ENCODE results near the gene TBC1D24. TPM values are rescaled to one million over a fixed set of nuclear protein-coding genes. Genes with fewer than 3 reads are reported as not detected.
"Not testable (repeated sequence)": the region's sequence is repeated elsewhere in the genome, so short reads cannot be mapped to it uniquely, and the experiment has no call there.

TBC1D24 gene
- polyA plus RNA-seq, 3 donors: 0.76 to 5.9 (median 2.1) TPM

GRCh38 chr16:2478279-2478678 lies 3.4 kb downstream of the TBC1D24 start:
- no peak for DNase-seq
- Mint-ChIP-seq H3K4me1 (peaks cover 46% of the 10 kb centered on the region), H3K36me3 (peaks cover 9 to 41% of the 10 kb centered on the region in 2 donors), H3K27me3 (ENCODE audit: low read depth in 3 of 3) (peaks cover 3 to 4% (median 3%) of the 10 kb centered on the region in 3 donors), H3K4me3 (no peak overlapping the region), H3K9me3 (peaks cover 0 to 2% (median 0%) of the 10 kb centered on the region in 7 donors), H3K27ac (peak overlapping the region in 1 of 7 donors; percentile 24)
- no peaks in the 10 kb centered on the region for H3K36me3 ChIP-seq (replicated peaks in 1 of 2; ENCODE audit: control insufficient read depth in 1 of 2, insufficient read depth in 2 of 2, low read length in 2 of 2)
- no peak overlapping the region for H2AFZ ChIP-seq (ENCODE audit: insufficient read depth, low read depth, low read length, poor library complexity, severe bottlenecking)
- peaks cover 14 to 42% of the 10 kb centered on the region in 2 donors for H3K4me1 ChIP-seq (ENCODE audit: control insufficient read depth in 1 of 2, insufficient read depth in 2 of 2, low read length in 2 of 2)
- TF ChIP-seq CTCF (IDR thresholded peaks at IDR 0.05): no peak
- H3K9ac ChIP-seq (ENCODE audit: insufficient read depth, low read length, poor library complexity, severe bottlenecking): no peak overlapping the region
- H3K79me2 ChIP-seq (ENCODE audit: insufficient read depth, low read length): peaks cover 83% of the 10 kb centered on the region
- H3K4me2 ChIP-seq (replicated peaks; ENCODE audit: extremely low read depth, low read length, poor library complexity, severe bottlenecking): no peak overlapping the region
- peaks cover under 1 to 2% of the 10 kb centered on the region in 2 donors for H3K27me3 ChIP-seq (ENCODE audit: control insufficient read depth in 2 of 2, insufficient read depth in 2 of 2, low read length in 2 of 2)
- intact Hi-C loops (cut with micrococcal nuclease): loop anchor here in 1 of 2 donors (10.0 kb wide), 1 partner anchor 53 kb away; the partner anchor contains the start of gene CCNF
- WGBS (ENCODE audit: insufficient coverage): 64% methylated on average over 8 of the region's 8 CpGs
- H4K20me1 ChIP-seq (ENCODE audit: insufficient read depth, low read length): peaks cover 26% of the 10 kb centered on the region
- no peak overlapping the region for H3K4me3 ChIP-seq (replicated peaks in 1 of 3; ENCODE audit: low read depth in 2 of 3, low read length in 3 of 3)
- no peak overlapping the region for H3K27ac ChIP-seq (ENCODE audit: low read depth in 1 of 2, low read length in 2 of 2)
- H3K9me3 ChIP-seq (replicated peaks in 1 of 2; ENCODE audit: control insufficient read depth in 1 of 2, insufficient read depth in 1 of 2, low read length in 2 of 2): no peaks in the 10 kb centered on the region

- WGBS (ENCODE audit: insufficient coverage): 93% methylated on average over 8 of the region's 10 CpGs
- peaks cover 79% of the 10 kb centered on the region for H3K79me2 ChIP-seq (ENCODE audit: insufficient read depth, low read length)
- H3K4me3 ChIP-seq (replicated peaks in 1 of 3; ENCODE audit: low read depth in 2 of 3, low read length in 3 of 3); H2AFZ ChIP-seq (ENCODE audit: insufficient read depth, low read depth, low read length, poor library complexity, severe bottlenecking); H3K9me3 ChIP-seq (replicated peaks in 1 of 2; ENCODE audit: control insufficient read depth in 1 of 2, insufficient read depth in 1 of 2, low read length in 2 of 2); H3K9me3 Mint-ChIP-seq; H3K27ac ChIP-seq (ENCODE audit: low read depth in 1 of 2, low read length in 2 of 2); DNase-seq; H3K27me3 ChIP-seq (ENCODE audit: control insufficient read depth in 2 of 2, insufficient read depth in 2 of 2, low read length in 2 of 2); H3K4me3 Mint-ChIP-seq; H3K36me3 ChIP-seq (replicated peaks in 1 of 2; ENCODE audit: control insufficient read depth in 1 of 2, insufficient read depth in 2 of 2, low read length in 2 of 2); H3K9ac ChIP-seq (ENCODE audit: insufficient read depth, low read length, poor library complexity, severe bottlenecking); H3K27me3 Mint-ChIP-seq (ENCODE audit: low read depth in 3 of 3); H3K4me2 ChIP-seq (replicated peaks; ENCODE audit: extremely low read depth, low read length, poor library complexity, severe bottlenecking): not testable (repeated sequence)
- Mint-ChIP-seq H3K27ac (peak overlapping the region in 2 of 7 donors; percentile 4 to 40), H3K36me3 (peaks cover 9 to 46% of the 10 kb centered on the region in 2 donors), H3K4me1 (peaks cover 47% of the 10 kb centered on the region)
- peaks cover 8 to 26% of the 10 kb centered on the region in 2 donors for H3K4me1 ChIP-seq (ENCODE audit: control insufficient read depth in 1 of 2, insufficient read depth in 2 of 2, low read length in 2 of 2)
- intact Hi-C loops (cut with micrococcal nuclease): loop anchor here in 1 of 2 donors (10.0 kb wide), 1 partner anchor 55 kb away; the partner anchor contains the start of gene CCNF
- H4K20me1 ChIP-seq (ENCODE audit: insufficient read depth, low read length): peaks cover 24% of the 10 kb centered on the region
Observed at GRCh38 chr16:2479996-2480395, 5.1 kb downstream of the TBC1D24 start.
